HEK293T (cell line): ENCODE data around the gene KCTD4.

Experiments
- FOXM1 ChIP-seq: fragments of 450-650 bp; IDR thresholded peaks from 2 replicates; pipeline ENCODE4 v1.6.1; 2017; ENCODE audit warnings: mild to moderate bottlenecking, borderline replicate concordance
- HDGF ChIP-seq: fragments of 450-650 bp; IDR thresholded peaks from 2 replicates; pipeline ENCODE4 v1.6.1; 2017; ENCODE audit warnings: antibody characterized with exemption, borderline replicate concordance
- TF ChIP-seq, protein P1 (sequence below): fragments of 450-650 bp; IDR thresholded peaks from 2 replicates; pipeline ENCODE4 v1.6.1; 2016

DNA sequence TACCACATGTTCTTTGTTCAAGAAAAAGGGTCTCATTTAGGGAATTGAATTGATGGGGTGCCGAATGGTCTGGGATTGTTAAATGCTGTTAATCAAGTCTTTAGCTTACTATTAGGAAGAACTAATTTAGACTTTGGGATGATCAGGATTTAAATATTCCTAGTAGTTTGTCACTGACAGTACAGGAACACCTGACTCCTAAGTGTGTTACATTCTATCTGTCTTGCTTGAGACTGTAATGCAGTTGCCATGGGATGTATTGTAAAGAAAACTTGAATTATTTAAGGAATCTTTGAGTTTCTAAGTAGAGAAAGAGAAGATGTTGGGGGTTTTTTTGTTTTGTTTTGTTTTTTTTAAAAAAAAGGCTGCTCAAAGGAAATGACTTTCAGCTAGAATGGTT, 17.8 kb upstream of the KCTD4 start:
- TF ChIP-seq, protein P1, sequence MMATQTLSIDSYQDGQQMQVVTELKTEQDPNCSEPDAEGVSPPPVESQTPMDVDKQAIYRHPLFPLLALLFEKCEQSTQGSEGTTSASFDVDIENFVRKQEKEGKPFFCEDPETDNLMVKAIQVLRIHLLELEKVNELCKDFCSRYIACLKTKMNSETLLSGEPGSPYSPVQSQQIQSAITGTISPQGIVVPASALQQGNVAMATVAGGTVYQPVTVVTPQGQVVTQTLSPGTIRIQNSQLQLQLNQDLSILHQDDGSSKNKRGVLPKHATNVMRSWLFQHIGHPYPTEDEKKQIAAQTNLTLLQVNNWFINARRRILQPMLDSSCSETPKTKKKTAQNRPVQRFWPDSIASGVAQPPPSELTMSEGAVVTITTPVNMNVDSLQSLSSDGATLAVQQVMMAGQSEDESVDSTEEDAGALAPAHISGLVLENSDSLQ: no peak
- TF ChIP-seq HDGF: no peak
- no peak for TF ChIP-seq FOXM1
